HG03575 (cell line): Measurements from ENCODE around the gene THSD1.
"Not testable (repeated sequence)": the region's sequence is repeated elsewhere in the genome, so short reads cannot be mapped to it uniquely, and the experiment has no call there.

Experiments
- ATAC-seq: cut with Tn5 transposase; IDR thresholded peaks from one replicate; pipeline ENCODE4 v1.9.1; 2021; ENCODE audit not compliant: unreplicated experiment, insufficient number of reproducible peaks, low FRiP score; ENCODE audit errors: extremely low read depth

The THSD1 gene

GRCh38 chr13:52366291-52366690 lies 39.7 kb downstream of the THSD1 start:
- no peak for ATAC-seq

DNA sequence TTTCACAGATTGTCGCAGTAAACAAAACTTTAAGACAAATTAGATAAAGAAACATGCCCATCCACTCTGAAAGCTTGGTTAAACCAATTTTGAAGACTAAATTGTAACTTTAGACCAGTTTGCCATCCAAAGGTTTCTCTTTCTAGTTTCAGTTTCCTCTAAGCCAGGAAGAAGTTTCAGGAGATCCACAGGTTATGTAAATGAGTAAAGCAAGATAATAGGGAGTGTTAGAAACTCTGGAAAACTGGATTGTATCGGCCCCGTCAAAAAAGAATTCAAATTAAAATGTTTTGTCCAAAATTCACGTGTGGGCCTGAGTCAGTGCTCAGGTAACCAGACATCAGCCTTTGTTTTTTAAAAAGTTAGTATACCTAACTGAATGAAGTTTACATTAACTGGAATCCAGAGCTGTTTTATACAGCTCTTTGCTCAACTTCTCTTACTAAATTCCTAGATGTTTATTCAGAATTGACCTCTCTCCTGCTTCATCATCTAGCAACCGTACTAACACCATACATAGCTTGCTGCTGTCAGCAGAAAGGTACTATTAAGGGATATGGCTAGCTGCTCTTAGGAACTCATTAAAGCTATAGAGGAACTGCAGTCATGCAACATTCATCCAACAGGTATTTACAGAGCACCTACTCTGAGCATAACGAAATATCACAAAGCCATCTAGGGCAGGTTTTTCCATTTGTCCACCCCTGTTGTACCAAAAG lies 43.6 kb downstream of the THSD1 start:
- not testable (repeated sequence) for ATAC-seq

- ATAC-seq: no peak
Observed at GRCh38 chr13:52361225-52361624, 44.7 kb downstream of the THSD1 start.

- ATAC-seq: no peak
Observed at GRCh38 chr13:52359534-52359933, 46.4 kb downstream of the THSD1 start.

DNA sequence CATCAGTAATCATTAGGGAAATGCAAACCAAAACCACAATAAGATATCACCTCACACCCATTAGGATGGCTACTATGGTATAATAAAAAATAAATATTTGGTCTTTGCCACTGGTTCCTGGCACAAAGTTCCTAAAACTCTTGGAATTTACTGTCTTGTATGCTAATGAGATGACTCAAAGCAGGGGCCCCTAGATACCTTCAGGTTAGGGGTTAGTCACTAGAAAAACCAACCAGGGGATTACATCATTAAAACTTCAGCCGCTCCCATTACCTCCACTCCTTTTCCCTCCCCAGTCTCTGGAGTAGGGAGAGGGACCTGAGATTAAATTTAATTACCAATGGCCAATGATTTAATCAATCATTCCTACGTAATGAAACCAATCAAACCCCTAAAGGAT lies 49.6 kb downstream of the THSD1 start:
- no peak for ATAC-seq

GRCh38 chr13:52353193-52353592 lies 52.8 kb downstream of the THSD1 start:
- no peak for ATAC-seq

- no peak for ATAC-seq
Observed at GRCh38 chr13:52348983-52349780, 56.8 kb downstream of the THSD1 start.

DNA sequence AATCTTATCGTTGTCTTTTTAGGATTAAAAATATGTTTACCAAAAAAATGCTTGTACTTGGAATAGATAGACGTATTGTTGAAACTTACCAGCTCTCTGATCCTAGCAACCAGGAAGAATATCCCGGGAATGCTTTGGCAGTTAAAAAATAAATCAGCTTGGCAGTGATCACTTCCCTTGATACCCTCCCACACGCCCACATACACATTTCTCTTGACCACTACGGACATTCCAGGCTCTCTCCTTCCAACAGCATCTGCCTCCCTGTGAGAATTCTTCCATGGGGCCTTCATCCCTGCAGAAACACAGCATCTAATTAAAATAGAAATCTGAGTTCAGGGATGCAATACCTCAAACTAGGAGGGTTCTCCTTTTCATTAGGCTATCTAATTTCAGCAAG lies 57.9 kb downstream of the THSD1 start:
- ATAC-seq: no peak

- ATAC-seq: no peak
Observed at GRCh38 chr13:52345631-52346251, 60.2 kb downstream of the THSD1 start.

DNA sequence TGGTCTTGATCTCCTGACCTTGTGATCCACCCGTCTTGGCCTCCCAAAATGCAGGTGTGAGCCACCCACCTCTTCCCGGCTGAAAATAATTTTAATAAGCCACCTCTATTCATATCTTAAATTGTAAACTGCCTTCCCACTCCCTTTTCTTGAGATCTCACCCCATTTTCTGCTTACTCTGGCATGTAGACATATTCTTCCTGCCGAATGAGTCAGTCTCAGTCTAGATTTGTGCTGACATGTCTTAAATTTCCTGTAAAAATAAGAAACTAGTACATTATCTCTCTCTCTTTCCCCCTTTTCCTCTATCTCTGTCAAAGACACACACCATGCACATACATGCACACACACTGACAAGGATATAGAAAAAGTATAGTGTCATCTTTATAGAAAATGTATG lies 60.9 kb downstream of the THSD1 start:
- ATAC-seq: no peak

DNA sequence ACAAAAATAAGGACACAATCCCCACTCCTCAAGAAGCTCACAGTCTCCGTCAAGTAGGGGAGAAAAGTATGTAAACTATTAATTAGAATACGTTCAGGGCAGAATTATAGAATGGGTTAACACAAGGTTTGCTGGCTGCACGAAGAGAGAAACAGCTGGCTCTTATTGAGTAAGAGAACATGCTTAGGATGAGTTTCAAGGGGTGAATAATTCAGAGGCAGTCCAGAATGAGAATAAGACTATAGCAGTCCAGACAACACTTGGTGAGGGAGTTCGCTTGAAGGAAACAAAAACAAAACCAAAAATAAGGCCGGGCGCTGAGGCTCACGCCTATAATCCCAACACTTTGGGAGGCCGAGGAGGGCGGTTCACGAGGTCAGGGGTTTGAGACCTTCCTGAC lies 61.9 kb downstream of the THSD1 start:
- no peak for ATAC-seq

GRCh38 chr13:52342203-52342602 lies 63.8 kb downstream of the THSD1 start:
- ATAC-seq: not testable (repeated sequence)

DNA sequence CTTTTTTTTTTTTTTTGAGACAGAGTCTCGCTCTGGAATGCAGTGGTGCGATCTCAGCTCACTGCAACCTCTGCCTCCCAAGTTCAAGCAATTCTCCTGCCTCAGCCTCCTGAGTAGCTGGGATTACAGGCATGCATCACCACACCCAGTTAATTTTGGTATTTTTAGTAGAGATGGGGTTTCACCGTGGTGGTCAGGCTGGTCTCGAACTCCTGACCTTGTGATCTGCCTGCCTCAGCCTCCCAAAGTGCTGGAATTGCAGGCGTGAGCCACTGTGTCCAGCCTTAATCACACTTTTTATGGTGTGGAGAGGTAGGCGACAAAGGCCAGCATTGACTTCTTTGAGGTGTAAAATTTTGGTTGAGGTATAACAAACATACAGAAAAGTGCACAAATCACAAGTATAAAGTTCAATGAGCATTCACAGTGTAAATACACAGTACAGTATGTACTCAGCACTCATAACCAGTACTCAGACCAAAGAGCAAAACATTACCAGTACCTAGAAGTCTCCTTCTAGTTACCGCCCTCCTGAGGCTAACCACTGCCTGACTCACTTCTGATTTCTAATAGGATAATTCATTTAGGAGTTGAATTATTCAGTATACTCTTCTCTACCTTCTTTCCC lies 68.0 kb downstream of the THSD1 start:
- not testable (repeated sequence) for ATAC-seq

- not testable (repeated sequence) for ATAC-seq
Observed at GRCh38 chr13:52334107-52334506, 71.9 kb downstream of the THSD1 start.

DNA sequence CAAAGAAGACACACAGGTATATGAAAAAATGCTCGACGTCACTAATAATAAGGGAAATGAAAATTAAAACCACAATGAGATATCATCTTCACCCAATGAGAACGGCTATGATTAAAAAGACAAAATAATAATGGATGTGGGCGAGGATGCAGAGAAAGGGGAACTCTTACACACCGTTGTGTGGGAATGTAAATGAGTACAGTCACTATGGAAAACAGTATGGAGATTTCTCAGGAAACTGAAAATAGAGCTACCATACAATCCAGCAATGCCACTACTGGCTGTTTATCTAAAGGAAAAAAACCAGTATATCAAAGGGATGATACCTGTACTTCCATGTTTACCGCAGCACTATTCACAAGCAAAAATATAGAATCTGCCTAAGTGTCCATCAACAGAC lies 74.1 kb downstream of the THSD1 start:
- not testable (repeated sequence) for ATAC-seq
